ENCODE measurements around the gene CLSTN2.

- TF ChIP-seq POLR2A (IDR thresholded peaks at IDR 0.05; ENCODE audit: borderline replicate concordance, extremely low read depth, insufficient read depth, insufficient read length) (no peak), EZH2 (IDR thresholded peaks at IDR 0.05) (no peak), CTCF (IDR thresholded peaks at IDR 0.05 in 2 of 3, conservative IDR thresholded peaks at IDR 0.05 in 1 of 3; ENCODE audit: borderline replicate concordance in 1 of 3, insufficient read depth in 1 of 3, low read depth in 2 of 3, low read length in 2 of 3) (no peak), REST (IDR thresholded peaks at IDR 0.05; ENCODE audit: low read depth) (no peak), RAD21 (IDR thresholded peaks at IDR 0.05; ENCODE audit: low read depth) (no peak), POLR2AphosphoS5 (IDR thresholded peaks at IDR 0.05; ENCODE audit: low read depth, low read length) (no peak), CEBPB (IDR thresholded peaks at IDR 0.05; ENCODE audit: low read depth) (no peak)
Measured at GRCh38 chr3:140568131-140568530, 633.1 kb downstream of the CLSTN2 start.

Data from HCT116 (cell line).